ENCODE results near the gene COLEC12.

- TF ChIP-seq CTCF (IDR thresholded peaks at IDR 0.05) (no peak), SIN3A (IDR thresholded peaks at IDR 0.05; ENCODE audit: borderline replicate concordance, insufficient read depth, low read depth, low read length) (no peak), TCF7L2 (IDR thresholded peaks at IDR 0.05; ENCODE audit: low read depth, low read length) (no peak)
Measured at GRCh38 chr18:512957-513356, 12.5 kb upstream of the COLEC12 start.

All from Panc1 (cell line).